ENCODE results near the gene MTFMT.

MTFMT gene

DNA sequence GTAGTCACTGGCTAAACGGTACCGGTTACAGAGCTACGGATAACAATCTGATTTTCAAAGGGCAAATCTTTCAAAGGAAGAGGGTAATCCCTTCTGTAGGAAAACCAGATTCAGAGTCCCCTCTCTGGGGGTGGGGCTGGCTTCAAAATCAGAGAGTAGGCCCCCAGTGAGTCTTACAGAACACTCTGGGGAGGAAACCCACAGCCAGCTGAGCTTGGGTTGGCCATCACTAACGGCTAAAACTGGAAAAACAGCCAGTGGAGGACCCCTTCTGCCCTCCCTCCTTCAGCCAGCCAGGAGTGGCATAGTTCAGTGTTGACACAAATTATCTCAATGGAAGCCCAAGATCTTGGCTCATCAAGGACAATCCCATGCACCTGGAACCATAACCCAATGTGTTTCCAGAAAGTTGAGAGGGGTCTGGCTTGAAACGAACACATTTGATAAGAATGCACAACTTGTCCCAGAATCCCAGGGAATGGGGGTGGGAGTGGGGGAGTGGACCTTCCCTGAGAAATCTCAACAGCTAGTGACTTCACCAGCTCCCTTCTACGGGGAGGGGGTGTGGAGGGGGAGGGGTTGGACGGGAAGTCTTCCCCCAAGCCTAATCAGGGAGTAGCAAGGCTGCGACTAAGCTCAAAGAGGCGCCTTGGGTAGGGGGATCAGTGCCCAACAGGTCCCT lies 37.3 kb upstream of the MTFMT start:
- TF ChIP-seq, protein P1, sequence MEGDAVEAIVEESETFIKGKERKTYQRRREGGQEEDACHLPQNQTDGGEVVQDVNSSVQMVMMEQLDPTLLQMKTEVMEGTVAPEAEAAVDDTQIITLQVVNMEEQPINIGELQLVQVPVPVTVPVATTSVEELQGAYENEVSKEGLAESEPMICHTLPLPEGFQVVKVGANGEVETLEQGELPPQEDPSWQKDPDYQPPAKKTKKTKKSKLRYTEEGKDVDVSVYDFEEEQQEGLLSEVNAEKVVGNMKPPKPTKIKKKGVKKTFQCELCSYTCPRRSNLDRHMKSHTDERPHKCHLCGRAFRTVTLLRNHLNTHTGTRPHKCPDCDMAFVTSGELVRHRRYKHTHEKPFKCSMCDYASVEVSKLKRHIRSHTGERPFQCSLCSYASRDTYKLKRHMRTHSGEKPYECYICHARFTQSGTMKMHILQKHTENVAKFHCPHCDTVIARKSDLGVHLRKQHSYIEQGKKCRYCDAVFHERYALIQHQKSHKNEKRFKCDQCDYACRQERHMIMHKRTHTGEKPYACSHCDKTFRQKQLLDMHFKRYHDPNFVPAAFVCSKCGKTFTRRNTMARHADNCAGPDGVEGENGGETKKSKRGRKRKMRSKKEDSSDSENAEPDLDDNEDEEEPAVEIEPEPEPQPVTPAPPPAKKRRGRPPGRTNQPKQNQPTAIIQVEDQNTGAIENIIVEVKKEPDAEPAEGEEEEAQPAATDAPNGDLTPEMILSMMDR (IDR thresholded peaks at IDR 0.05; ENCODE audit: extremely low read depth, missing control alignments), result no peak
- no peak for DNase-seq (ENCODE audit: low spot score)

- TF ChIP-seq, protein P1 (IDR thresholded peaks at IDR 0.05; ENCODE audit: extremely low read depth, missing control alignments), result no peak
- DNase-seq (ENCODE audit: low spot score), result no peak
Observed at GRCh38 chr15:65066001-65066634, 36.7 kb upstream of the MTFMT start.

DNA sequence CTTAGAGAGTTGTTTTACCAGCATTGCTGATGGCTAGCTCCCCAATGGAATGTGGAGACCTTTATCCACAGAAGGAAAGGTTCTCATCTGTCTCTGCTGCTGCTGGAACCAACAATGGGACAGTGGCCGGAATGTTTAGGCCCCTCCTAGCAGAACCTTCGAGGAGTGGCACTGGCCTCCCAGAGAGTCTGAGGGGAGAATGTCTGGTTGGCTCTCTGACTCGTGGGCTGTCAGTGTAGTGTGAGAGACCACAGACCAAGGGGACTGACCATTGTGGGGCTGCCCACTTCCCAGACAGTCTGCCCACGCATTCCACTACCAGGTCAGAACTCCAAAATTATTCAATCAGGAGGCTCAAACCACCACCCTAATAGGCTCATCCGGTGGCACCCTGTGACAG lies 33.3 kb upstream of the MTFMT start:
- TF ChIP-seq, protein P1 (IDR thresholded peaks at IDR 0.05; ENCODE audit: extremely low read depth, missing control alignments), result no peak
- no peak for DNase-seq (ENCODE audit: low spot score)

- TF ChIP-seq, protein P1 (IDR thresholded peaks at IDR 0.05; ENCODE audit: extremely low read depth, missing control alignments), result no peak
Observed at GRCh38 chr15:65062061-65062460, 32.6 kb upstream of the MTFMT start.

GRCh38 chr15:65060641-65061397 lies 31.4 kb upstream of the MTFMT start:
- TF ChIP-seq, protein P1 (IDR thresholded peaks at IDR 0.05; ENCODE audit: extremely low read depth, missing control alignments), result no peak
- no peak for DNase-seq (ENCODE audit: low spot score)

More at GRCh38 chr15:65062061-65062460, 32.6 kb upstream of the MTFMT start:
- no peak for DNase-seq (ENCODE audit: low spot score)

DNA sequence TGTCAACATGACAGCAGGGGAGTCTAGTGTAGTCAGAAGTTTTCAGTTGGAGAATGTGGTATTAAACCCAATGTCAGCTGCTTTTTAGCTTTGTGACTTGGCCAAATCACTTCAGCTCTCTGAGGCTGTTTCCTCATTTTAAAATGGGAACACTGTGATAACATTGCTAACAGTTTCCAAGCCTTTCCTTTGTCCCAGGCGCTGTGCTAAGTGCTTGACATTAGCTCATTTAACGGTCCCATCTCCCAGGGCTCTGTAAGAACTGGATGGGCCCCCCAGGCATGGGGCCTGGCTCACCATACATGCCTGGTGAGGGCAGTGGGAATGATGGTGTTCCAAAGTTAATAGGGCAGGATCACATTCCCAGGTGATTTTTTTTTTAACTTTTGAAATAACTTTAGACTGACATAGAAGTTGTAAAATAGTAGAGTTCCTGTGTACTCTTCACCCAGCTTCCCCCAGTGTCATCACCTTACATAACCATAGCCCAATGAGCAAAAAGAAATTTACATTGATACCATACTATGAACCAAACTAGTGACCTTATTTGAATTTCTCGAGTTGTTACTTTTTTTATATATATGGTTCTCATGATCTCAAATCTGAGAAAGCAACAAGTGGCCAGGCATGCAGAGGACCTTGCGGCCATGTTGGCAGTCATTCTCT lies 30.6 kb upstream of the MTFMT start:
- no peak for DNase-seq (ENCODE audit: low spot score)
- TF ChIP-seq, protein P1 (IDR thresholded peaks at IDR 0.05; ENCODE audit: extremely low read depth, missing control alignments), result no peak
